ENCODE results near the gene UPB1. TPM values are rescaled to one million over a fixed set of nuclear protein-coding genes. Genes with fewer than 3 reads are reported as not detected.

The UPB1 gene
- total and polyA plus RNA-seq, 8 donors: 0.35 to 0.73 TPM; not detected in 6

- no peak overlapping the region for H3K27ac ChIP-seq
- H3K4me1 ChIP-seq: peaks cover 0 to 8% (median 0%) of the 10 kb centered on the region in 4 donors
- no peaks in the 10 kb centered on the region for H3K27me3 ChIP-seq
- peaks cover 0 to 4% (median 0%) of the 10 kb centered on the region in 4 donors for H3K9me3 ChIP-seq
- TF ChIP-seq EP300 (IDR thresholded peaks at IDR 0.05) (no peak), POLR2AphosphoS5 (IDR thresholded peaks at IDR 0.05) (no peak), POLR2A (IDR thresholded peaks at IDR 0.05) (no peak), CTCF (IDR thresholded peaks at IDR 0.05) (no peak)
- no peak overlapping the region for H3K4me3 ChIP-seq
- DNase-seq: no peak
- H3K36me3 ChIP-seq: no peaks in the 10 kb centered on the region
- intact Hi-C loops (cut with DNase I; ENCODE audit: low total_unique reads): no loop called here
These were observed 44.0 kb upstream of the UPB1 start for GRCh38 chr22:24451162-24451561.

GRCh38 chr22:24453853-24454252 lies 41.3 kb upstream of the UPB1 start:
- Histone ChIP-seq H3K27me3 (no peaks in the 10 kb centered on the region), H3K27ac (no peak overlapping the region), H3K36me3 (no peaks in the 10 kb centered on the region), H3K9me3 (peaks cover 0 to 4% (median 0%) of the 10 kb centered on the region in 4 donors), H3K4me1 (peaks cover 0 to 8% (median 0%) of the 10 kb centered on the region in 4 donors), H3K4me3 (no peak overlapping the region)
- no peak for TF ChIP-seq POLR2A (IDR thresholded peaks at IDR 0.05)
- TF ChIP-seq EP300 (IDR thresholded peaks at IDR 0.05): no peak
- TF ChIP-seq POLR2AphosphoS5 (IDR thresholded peaks at IDR 0.05): no peak
- TF ChIP-seq CTCF (IDR thresholded peaks at IDR 0.05): no peak
- WGBS, 5 donors: 73 to 88% (median 81%) methylated on average over 1 of the region's 1 CpG
- no peak for DNase-seq
- intact Hi-C loops (cut with DNase I; ENCODE audit: low total_unique reads): no loop called here

- intact Hi-C loops (cut with DNase I; ENCODE audit: low total_unique reads): no loop called here
- peaks cover 0 to 4% (median 0%) of the 10 kb centered on the region in 4 donors for H3K9me3 ChIP-seq
- H3K4me1 ChIP-seq: peaks cover 0 to 12% (median 0%) of the 10 kb centered on the region in 4 donors
- no peak for TF ChIP-seq CTCF (IDR thresholded peaks at IDR 0.05)
- TF ChIP-seq POLR2A (IDR thresholded peaks at IDR 0.05): no peak
- TF ChIP-seq EP300 (IDR thresholded peaks at IDR 0.05): no peak
- TF ChIP-seq POLR2AphosphoS5 (IDR thresholded peaks at IDR 0.05): no peak
- 74 to 88% (median 83%) methylated on average over 4 of the region's 4 CpGs for WGBS, 5 donors
- H3K4me3 ChIP-seq: no peak overlapping the region
- no peaks in the 10 kb centered on the region for H3K27me3 ChIP-seq
- no peak for DNase-seq
- H3K27ac ChIP-seq: no peak overlapping the region
- H3K36me3 ChIP-seq: no peaks in the 10 kb centered on the region
These were observed 40.1 kb upstream of the UPB1 start for GRCh38 chr22:24455039-24455438.

GRCh38 chr22:24455751-24456426 lies 39.2 kb upstream of the UPB1 start:
- Histone ChIP-seq H3K4me1 (peaks cover 0 to 21% (median 5%) of the 10 kb centered on the region in 4 donors), H3K4me3 (no peak overlapping the region), H3K36me3 (no peaks in the 10 kb centered on the region), H3K27ac (no peak overlapping the region), H3K27me3 (no peaks in the 10 kb centered on the region), H3K9me3 (peaks cover 0 to 4% (median 0%) of the 10 kb centered on the region in 4 donors)
- intact Hi-C loops (cut with DNase I; ENCODE audit: low total_unique reads): no loop called here
- no peak for TF ChIP-seq POLR2A (IDR thresholded peaks at IDR 0.05)
- TF ChIP-seq EP300 (IDR thresholded peaks at IDR 0.05): no peak
- TF ChIP-seq CTCF (IDR thresholded peaks at IDR 0.05): no peak
- no peak for TF ChIP-seq POLR2AphosphoS5 (IDR thresholded peaks at IDR 0.05)
- WGBS, 5 donors: 50 to 55% (median 53%) methylated on average over 9 of the region's 9 CpGs
- DNase-seq: peak in 1 of 2 donors; percentile 43
